IMR-90 (cell line): Measurements from ENCODE around the gene PDCD1. TPM values are rescaled to one million over a fixed set of nuclear protein-coding genes. Genes with fewer than 3 reads are reported as not detected.
A peak's percentile ranks its signal among the peaks of the same experiment; 100 is the strongest.

Experiments used
- ATAC-seq: fragments of 200-7000 bp; cut with Tn5 transposase; 2 replicates; pipeline ENCODE4 v1.9.1; 2020; ENCODE audit warnings: low read depth, mild to moderate bottlenecking, moderate library complexity
- BruUV-seq: library from RNA; stranded (reverse); fragments of 400-500 nt; replicated peaks from 2 replicates; lab custom pipeline; 2021; lab: Mats Ljungman, UMichigan
- CTCF ChIA-PET: fragments of 300-600 bp; formaldehyde crosslinking; extraction: SDS; loops from one replicate; lab custom pipeline; 2021; ENCODE audit warnings: antibody characterized with exemption; lab: Yijun Ruan, JAX
- POLR2A ChIA-PET: fragments of 300-600 bp; sonication (Branson Sonifier 250); formaldehyde crosslinking; loops from one replicate; lab custom pipeline; 2022; ENCODE audit warnings: antibody characterized with exemption; ENCODE audit not compliant: unreplicated experiment; lab: Charles Lee
- DNase-seq: peaks from one replicate; pipeline ENCODE4 v3.0.0; 2013
- H2AFZ ChIP-seq: replicated peaks from 2 replicates; pipeline ENCODE3; 2013; ENCODE audit warnings: low read length, mild to moderate bottlenecking; ENCODE audit not compliant: poor library complexity
- H2AK5ac ChIP-seq: 2 replicates; pipeline ENCODE4 v1.6.1; 2013; ENCODE audit warnings: low read depth, low read length, inconsistent platforms
- H2AK9ac ChIP-seq: replicated peaks from 2 replicates; pipeline ENCODE3; 2013; ENCODE audit warnings: mild to moderate bottlenecking, low read depth, low read length, moderate library complexity; ENCODE audit not compliant: poor library complexity
- H2BK120ac ChIP-seq: 2 replicates; pipeline ENCODE4 v1.6.1; 2013; ENCODE audit warnings: low read depth, low read length, inconsistent platforms
- H2BK15ac ChIP-seq: 3 replicates; pipeline ENCODE4 v1.6.1; 2013; ENCODE audit warnings: low read depth, low read length, inconsistent platforms
- H2BK20ac ChIP-seq: 2 replicates; pipeline ENCODE4 v1.6.1; 2013; ENCODE audit warnings: low read depth, mild to moderate bottlenecking, inconsistent platforms, low read length, moderate library complexity
- H2BK5ac ChIP-seq: 2 replicates; pipeline ENCODE4 v1.6.1; 2013; ENCODE audit warnings: mild to moderate bottlenecking, low read depth, low read length, inconsistent platforms; ENCODE audit not compliant: poor library complexity, severe bottlenecking
- H3K14ac ChIP-seq: replicated peaks from 2 replicates; pipeline ENCODE4 v1.6.1; 2013; ENCODE audit warnings: low read depth, low read length, inconsistent platforms
- H3K18ac ChIP-seq: 2 replicates; pipeline ENCODE4 v1.6.1; 2013; ENCODE audit warnings: low read depth, low read length, control low read depth
- H3K23ac ChIP-seq: 2 replicates; pipeline ENCODE4 v1.6.1; 2013; ENCODE audit warnings: low read depth, low read length, inconsistent platforms
- H3K27ac ChIP-seq: 2 replicates; pipeline ENCODE4 v1.5.1; 2013; ENCODE audit warnings: mild to moderate bottlenecking, control low read depth, low read length; ENCODE audit not compliant: insufficient read depth
- H3K27me3 ChIP-seq: 2 replicates; pipeline ENCODE4 v1.6.1; 2013; ENCODE audit warnings: low read length; ENCODE audit not compliant: control insufficient read depth, insufficient read depth
- H3K36me3 ChIP-seq: 2 replicates; pipeline ENCODE4 v1.6.1; 2013; ENCODE audit warnings: low read length, mixed read lengths; ENCODE audit not compliant: control insufficient read depth, insufficient read depth
- H3K4ac ChIP-seq: 2 replicates; pipeline ENCODE4 v1.6.1; 2013; ENCODE audit warnings: low read depth, low read length, inconsistent platforms
- H3K4me1 ChIP-seq: 2 replicates; pipeline ENCODE4 v1.6.1; 2013; ENCODE audit warnings: low read length, mixed read lengths; ENCODE audit not compliant: control insufficient read depth, insufficient read depth
- H3K4me2 ChIP-seq: 2 replicates; pipeline ENCODE4 v1.6.1; 2013; ENCODE audit warnings: low read depth, mild to moderate bottlenecking, control low read depth, low read length, moderate library complexity
- H3K4me3 ChIP-seq: 2 replicates; pipeline ENCODE4 v1.5.1; 2013; ENCODE audit warnings: low read depth, mild to moderate bottlenecking, control low read depth, low read length, moderate library complexity; ENCODE audit not compliant: insufficient read depth
- H3K56ac ChIP-seq: 2 replicates; pipeline ENCODE4 v1.6.1; 2013; ENCODE audit warnings: low read length, inconsistent platforms; ENCODE audit not compliant: insufficient read depth; ENCODE audit errors: extremely low read depth
- H3K79me1 ChIP-seq, 2 experiments: 2 replicates each; pipeline ENCODE4 v1.6.1; 2013; ENCODE audit warnings: low read length in 2 of 2, inconsistent platforms in 1 of 2, low read depth in 1 of 2
- H3K9ac ChIP-seq: 2 replicates; pipeline ENCODE4 v1.6.1; 2013; ENCODE audit warnings: low read depth, low read length, control low read depth
- H3K9me1 ChIP-seq: 2 replicates; pipeline ENCODE4 v1.6.1; 2013; ENCODE audit warnings: low read length, inconsistent platforms; ENCODE audit not compliant: insufficient read depth
- H3K9me3 ChIP-seq: 2 replicates; pipeline ENCODE4 v1.6.1; 2013; ENCODE audit warnings: low read length; ENCODE audit not compliant: control insufficient read depth, insufficient read depth
- H4K20me1 ChIP-seq: 2 replicates; pipeline ENCODE4 v1.6.1; 2013; ENCODE audit warnings: low read length, inconsistent platforms; ENCODE audit not compliant: insufficient read depth
- H4K5ac ChIP-seq: 2 replicates; pipeline ENCODE4 v1.6.1; 2013; ENCODE audit warnings: mild to moderate bottlenecking, low read depth, low read length, control low read depth
- H4K8ac ChIP-seq, 2 experiments: 2 replicates each; pipeline ENCODE4 v1.6.1; 2013; ENCODE audit warnings: low read depth in 2 of 2, low read length in 2 of 2, control low read depth in 1 of 2, inconsistent platforms in 1 of 2
- H4K91ac ChIP-seq: 2 replicates; pipeline ENCODE4 v1.6.1; 2013; ENCODE audit warnings: low read depth, low read length, inconsistent platforms; ENCODE audit not compliant: insufficient read depth
- CHD1 ChIP-seq: IDR thresholded peaks from 2 replicates; pipeline ENCODE4 v1.6.1; 2012; ENCODE audit warnings: low read depth, low read length, improper control_type of control experiment
- ELK1 ChIP-seq: fragments of 150-350 bp; IDR thresholded peaks from 2 replicates; pipeline ENCODE4 v1.6.1; 2016; ENCODE audit warnings: low read depth, mild to moderate bottlenecking, low read length, moderate library complexity, borderline replicate concordance
- FOS ChIP-seq: fragments of 150-350 bp; IDR thresholded peaks from 2 replicates; pipeline ENCODE4 v1.6.1; 2016; ENCODE audit warnings: low read depth, low read length
- MAZ ChIP-seq: IDR thresholded peaks from 2 replicates; pipeline ENCODE4 v1.6.1; 2012; ENCODE audit warnings: low read depth, mild to moderate bottlenecking, low read length, improper control_type of control experiment, moderate library complexity, borderline replicate concordance
- MXI1 ChIP-seq: IDR thresholded peaks from 2 replicates; pipeline ENCODE4 v1.6.1; 2012; ENCODE audit warnings: low read depth, mild to moderate bottlenecking, low read length, moderate library complexity, borderline replicate concordance
- RCOR1 ChIP-seq: IDR thresholded peaks from 2 replicates; pipeline ENCODE4 v1.6.1; 2012; ENCODE audit warnings: mild to moderate bottlenecking, low read length, improper control_type of control experiment; ENCODE audit not compliant: insufficient replicate concordance
- RFX5 ChIP-seq: IDR thresholded peaks from 2 replicates; pipeline ENCODE4 v1.8.0; 2012; ENCODE audit warnings: low read depth, mild to moderate bottlenecking, low read length, moderate library complexity
- SMC3 ChIP-seq: fragments of 150-350 bp; IDR thresholded peaks from 2 replicates; pipeline ENCODE4 v1.6.1; 2016; ENCODE audit warnings: low read depth, mild to moderate bottlenecking, antibody characterized with exemption, low read length, moderate library complexity
- USF2 ChIP-seq: fragments of 150-350 bp; IDR thresholded peaks from 2 replicates; pipeline ENCODE4 v1.6.1; 2017; ENCODE audit warnings: mild to moderate bottlenecking, antibody characterized with exemption, low read length, low read depth
- WGBS, 2 experiments: methylation state at CpG; one replicate each; pipeline versions ENCODE4 v1.1.5 to v1.1.7; 2013; ENCODE audit warnings: missing lambda C conversion rate in 2 of 2; ENCODE audit not compliant: insufficient read length in 1 of 2; ENCODE audit errors: extremely low coverage in 2 of 2; 5-methylcytosine and 5-hydroxymethylcytosine counted together
- dilution Hi-C: fragments of 300-500 bp; cut with HindIII; formaldehyde crosslinking; loops from one replicate; pipeline ENCODE4 v1.14.3; 2018; ENCODE audit warnings: low sequenced_read_pairs; ENCODE audit not compliant: unreplicated experiment
- in situ Hi-C: fragments of 300-500 bp; cut with MboI; formaldehyde crosslinking; loops from 3 replicates; pipeline ENCODE4 v1.14.3; 2019; ENCODE audit warnings: low sequenced_read_pairs, inconsistent platforms, mixed read lengths
- intact Hi-C: fragments of 100-400 bp; cut with micrococcal nuclease; formaldehyde crosslinking; loops from 2 replicates; pipeline ENCODE4 v1.10.0; 2022
- polyA plus RNA-seq, 3 experiments: library from polyadenylated mRNA; depleted of rRNA; stranded (reverse); fragments of >200 nt; gene quantifications; 2 replicates each; pipeline ENCODE4 v1.2.3, GENCODE V29; 2012; ENCODE audit warnings: low replicate concordance in 1 of 3
- total RNA-seq: library from RNA; depleted of rRNA; stranded (reverse); fragments of >200 nt; gene quantifications from 2 replicates; pipeline ENCODE4 v1.2.3, GENCODE V29; 2012

The PDCD1 gene
- total and polyA plus RNA-seq, 2 of the 4 experiments (the other 2 are of a cell fraction) = not detected

- WGBS, 2 experiments = 40 to 100% methylated on average over 1 of the region's 8 CpGs
- Histone ChIP-seq H2AFZ (no peak overlapping the region), H4K20me1 (peaks cover 5% of the 10 kb centered on the region), H4K5ac (no peak overlapping the region), H3K23ac (no peak overlapping the region), H4K8ac (no peak overlapping the region), H2BK20ac (no peak overlapping the region), H3K56ac (no peak overlapping the region), H3K27me3 (peaks cover 17% of the 10 kb centered on the region), H2BK5ac (no peak overlapping the region), H3K9me3 (no peaks in the 10 kb centered on the region), H2BK120ac (no peak overlapping the region), H3K9me1 (peaks cover 19% of the 10 kb centered on the region), H3K27ac (no peak overlapping the region), H3K4ac (no peak overlapping the region), H2AK9ac (peak overlapping the region; percentile 28), H3K4me3 (no peak overlapping the region), H2BK15ac (no peak overlapping the region), H3K14ac (no peak overlapping the region), H3K36me3 (no peaks in the 10 kb centered on the region), H3K79me1 (no peaks in the 10 kb centered on the region), H3K4me1 (no peaks in the 10 kb centered on the region; the same call in 1 of the 2 replicates), H3K4me2 (no peak overlapping the region), H4K91ac (no peak overlapping the region), H2AK5ac (no peak overlapping the region), H3K9ac (no peak overlapping the region), H3K18ac (no peak overlapping the region)
- ChIA-PET CTCF (no interaction called here), POLR2A (no interaction called here)
- in situ Hi-C loops = no loop called here
- intact Hi-C loops = no loop called here
- BruUV-seq = no TSS peak
- dilution Hi-C loops = no loop called here
- TF ChIP-seq SMC3 (no peak), RFX5 (no peak), CHD1 (no peak), MXI1 (no peak), FOS (no peak), ELK1 (no peak), USF2 (no peak), RCOR1 (no peak), MAZ (no peak)
- ATAC-seq = no peak
- no peak for DNase-seq
These were observed 3.4 kb upstream of the PDCD1 start for GRCh38 chr2:241862093-241862492.
